NCI-H2171 treated with DMSO at 0.1 percent for 48 hours (cell line): ENCODE measurements around the gene BICD1.

Experiments
- DNase-seq: peaks from one replicate; lab custom pipeline; 2025; lab: John Stamatoyannopoulos, UW

Gene BICD1

GRCh38 chr12:32344047-32344446 lies 237.4 kb downstream of the BICD1 start:
- DNase-seq, result no peak

GRCh38 chr12:32353540-32353939 lies 246.9 kb downstream of the BICD1 start:
- peak; percentile 72 for DNase-seq

GRCh38 chr12:32357601-32358249 lies 251.1 kb downstream of the BICD1 start:
- DNase-seq, result no peak

- no peak for DNase-seq
Measured at GRCh38 chr12:32360956-32361355, 254.3 kb downstream of the BICD1 start.

GRCh38 chr12:32362892-32363291 lies 256.2 kb downstream of the BICD1 start:
- DNase-seq, result no peak

GRCh38 chr12:32365473-32366064 lies 258.9 kb downstream of the BICD1 start:
- peak; percentile 82 for DNase-seq

GRCh38 chr12:32366714-32367113 lies 260.1 kb downstream of the BICD1 start:
- DNase-seq, result no peak

- DNase-seq, result peak; percentile 98
Measured at GRCh38 chr12:32367381-32367780, 260.7 kb downstream of the BICD1 start.

- peak; percentile 46 for DNase-seq
Measured at GRCh38 chr12:32369202-32369601, 262.6 kb downstream of the BICD1 start.

GRCh38 chr12:32377344-32378055 lies 270.9 kb downstream of the BICD1 start:
- DNase-seq, result no peak

- no peak for DNase-seq
Measured at GRCh38 chr12:32379213-32379612, 272.6 kb downstream of the BICD1 start.

GRCh38 chr12:32379667-32380066 lies 273.0 kb downstream of the BICD1 start:
- no peak for DNase-seq

GRCh38 chr12:32382226-32382625 lies 275.6 kb downstream of the BICD1 start:
- DNase-seq, result no peak

GRCh38 chr12:32390572-32391219 lies 284.0 kb downstream of the BICD1 start:
- DNase-seq, result peak; percentile 65

GRCh38 chr12:32395026-32395425 lies 288.4 kb downstream of the BICD1 start:
- peak; percentile 44 for DNase-seq

GRCh38 chr12:32397696-32398095 lies 291.0 kb downstream of the BICD1 start:
- no peak for DNase-seq

- DNase-seq, result no peak
Measured at GRCh38 chr12:32398181-32398580, 291.5 kb downstream of the BICD1 start.

GRCh38 chr12:32398816-32399369 lies 292.2 kb downstream of the BICD1 start:
- DNase-seq, result no peak

GRCh38 chr12:32399370-32400113 lies 292.9 kb downstream of the BICD1 start, which contains the start of gene FGD4:
TSS of gene FGD4 (plus strand) at chr12:32399558.
- peak; percentile 91 for DNase-seq

GRCh38 chr12:32400114-32400672 lies 293.5 kb downstream of the BICD1 start:
- DNase-seq, result peak; percentile 34

- no peak for DNase-seq
Measured at GRCh38 chr12:32400866-32401265, 294.2 kb downstream of the BICD1 start.
